ENCODE measurements around the gene IGF2BP2. TPM values are rescaled to one million over a fixed set of nuclear protein-coding genes. Genes with fewer than 3 reads are reported as not detected.
"Not testable (repeated sequence)": the region's sequence is repeated elsewhere in the genome, so short reads cannot be mapped to it uniquely, and the experiment has no call there.

Gene IGF2BP2
- total RNA-seq, 4 donors from 2014 or later: 3.0 to 13.8 (median 6.8) TPM

- DNase-seq: no peak
- no peak overlapping the region for H3K4me3 ChIP-seq
- 80 to 85% methylated on average over 20 of the region's 20 CpGs for WGBS, 2 donors
- H3K27me3 ChIP-seq: peaks cover 0 to 6% (median 0%) of the 10 kb centered on the region in 4 donors
- intact Hi-C loops (cut with DNase I): no loop called here
- no peaks in the 10 kb centered on the region for H3K9me3 ChIP-seq
- H3K4me1 ChIP-seq: no peaks in the 10 kb centered on the region
- TF ChIP-seq CTCF (IDR thresholded peaks at IDR 0.05): no peak
- no peak for TF ChIP-seq POLR2A (IDR thresholded peaks at IDR 0.05)
- no peak overlapping the region for H3K27ac ChIP-seq
- H3K36me3 ChIP-seq: no peaks in the 10 kb centered on the region
Observed at GRCh38 chr3:185786956-185787877, 37.6 kb downstream of the IGF2BP2 start.

GRCh38 chr3:185786258-185786657 lies 38.6 kb downstream of the IGF2BP2 start:
- H3K4me1 ChIP-seq; H3K4me3 ChIP-seq; intact Hi-C loops (cut with DNase I); DNase-seq; H3K9me3 ChIP-seq; H3K36me3 ChIP-seq; H3K27ac ChIP-seq; H3K27me3 ChIP-seq: not testable (repeated sequence)
- 78 to 82% methylated on average over 8 of the region's 8 CpGs for WGBS, 2 donors

- WGBS, 2 donors: 85 to 88% methylated on average over 5 of the region's 5 CpGs
- Histone ChIP-seq H3K27me3 (peaks cover 0 to 5% (median 0%) of the 10 kb centered on the region in 4 donors), H3K27ac (no peak overlapping the region), H3K36me3 (no peaks in the 10 kb centered on the region), H3K4me3 (no peak overlapping the region), H3K9me3 (no peaks in the 10 kb centered on the region), H3K4me1 (no peaks in the 10 kb centered on the region)
- no peak for DNase-seq
- TF ChIP-seq CTCF (IDR thresholded peaks at IDR 0.05) (no peak), POLR2A (IDR thresholded peaks at IDR 0.05) (no peak)
- intact Hi-C loops (cut with DNase I): no loop called here
Observed at GRCh38 chr3:185784317-185784716, 40.5 kb downstream of the IGF2BP2 start.

GRCh38 chr3:185781759-185782158 lies 43.1 kb downstream of the IGF2BP2 start:
- intact Hi-C loops (cut with DNase I): no loop called here
- no peaks in the 10 kb centered on the region for H3K9me3 ChIP-seq

GRCh38 chr3:185779461-185779860 lies 45.4 kb downstream of the IGF2BP2 start:
- no peak for DNase-seq
- no peak for TF ChIP-seq POLR2A (IDR thresholded peaks at IDR 0.05)
- no peak for TF ChIP-seq CTCF (IDR thresholded peaks at IDR 0.05)
- H3K27me3 ChIP-seq: no peaks in the 10 kb centered on the region
- intact Hi-C loops (cut with DNase I): no loop called here
- no peak overlapping the region for H3K27ac ChIP-seq
- no peaks in the 10 kb centered on the region for H3K4me1 ChIP-seq
- no peak overlapping the region for H3K4me3 ChIP-seq
- H3K9me3 ChIP-seq: no peaks in the 10 kb centered on the region
- no peaks in the 10 kb centered on the region for H3K36me3 ChIP-seq
- 69 to 81% methylated on average over 2 of the region's 2 CpGs for WGBS, 2 donors

More at GRCh38 chr3:185781759-185782158, 43.1 kb downstream of the IGF2BP2 start:
- Histone ChIP-seq H3K4me3 (no peak overlapping the region), H3K27ac (no peak overlapping the region), H3K4me1 (no peaks in the 10 kb centered on the region), H3K36me3 (no peaks in the 10 kb centered on the region), H3K27me3 (no peaks in the 10 kb centered on the region)
- TF ChIP-seq CTCF (IDR thresholded peaks at IDR 0.05) (no peak), POLR2A (IDR thresholded peaks at IDR 0.05) (no peak)
- 53 to 66% methylated on average over 3 of the region's 3 CpGs for WGBS, 2 donors
- DNase-seq: no peak

Measured in esophagus squamous epithelium (tissue), 5 donors.